ENCODE results near the gene PLA2R1. TPM values are rescaled to one million over a fixed set of nuclear protein-coding genes. Genes with fewer than 3 reads are reported as not detected.
A peak's percentile ranks its signal among the peaks of the same experiment; 100 is the strongest.

The PLA2R1 gene
- total RNA-seq, 4 donors from 2014 or later = 18.3 to 52.0 (median 34.1) TPM

GRCh38 chr2:160075171-160075570 lies 12.8 kb upstream of the PLA2R1 start:
- peak; percentile 75 to 90 for DNase-seq (ENCODE audit: low spot score in 2 of 2)
- TF ChIP-seq CTCF (IDR thresholded peaks at IDR 0.05) (no peak), POLR2A (IDR thresholded peaks at IDR 0.05) (no peak)
- 43 to 48% methylated on average over 5 of the region's 5 CpGs for WGBS, 2 donors
- intact Hi-C loops (cut with DNase I; ENCODE audit: low total_unique reads) = no loop called here
- no peak overlapping the region for H3K4me3 ChIP-seq (ENCODE audit: low read depth, poor library complexity, severe bottlenecking)

GRCh38 chr2:160073284-160073888 lies 11.0 kb upstream of the PLA2R1 start:
- WGBS, 2 donors = 47 to 90% methylated on average over 2 of the region's 2 CpGs
- DNase-seq (ENCODE audit: low spot score in 2 of 2) = no peak
- intact Hi-C loops (cut with DNase I; ENCODE audit: low total_unique reads) = no loop called here
- no peak for TF ChIP-seq CTCF (IDR thresholded peaks at IDR 0.05)
- TF ChIP-seq POLR2A (IDR thresholded peaks at IDR 0.05) = no peak
- H3K4me3 ChIP-seq (ENCODE audit: low read depth, poor library complexity, severe bottlenecking) = no peak overlapping the region

- 89 to 95% methylated on average over 2 of the region's 2 CpGs for whole genome bisulfite sequencing, 2 donors
- DNase-seq (ENCODE audit: low spot score in 2 of 2) = no peak
- TF ChIP-seq POLR2A (IDR thresholded peaks at IDR 0.05) = no peak
- no peak for TF ChIP-seq CTCF (IDR thresholded peaks at IDR 0.05)
- no peak overlapping the region for H3K4me3 ChIP-seq (ENCODE audit: low read depth, poor library complexity, severe bottlenecking)
- intact Hi-C loops (cut with DNase I; ENCODE audit: low total_unique reads) = no loop called here
Observed at GRCh38 chr2:160068906-160069305, 6.5 kb upstream of the PLA2R1 start.

- no peak overlapping the region for H3K4me3 ChIP-seq (ENCODE audit: low read depth, poor library complexity, severe bottlenecking)
- TF ChIP-seq CTCF (IDR thresholded peaks at IDR 0.05) (no peak), POLR2A (IDR thresholded peaks at IDR 0.05) (no peak)
- 89 to 95% methylated on average over 1 of the region's 1 CpG for WGBS, 2 donors
- intact Hi-C loops (cut with DNase I; ENCODE audit: low total_unique reads) = no loop called here
- no peak for DNase-seq (ENCODE audit: low spot score in 2 of 2)
Observed at GRCh38 chr2:160064916-160065315, 2.5 kb upstream of the PLA2R1 start.

- no peak for TF ChIP-seq CTCF (IDR thresholded peaks at IDR 0.05)
- no peak for TF ChIP-seq POLR2A (IDR thresholded peaks at IDR 0.05)
- no peak for DNase-seq (ENCODE audit: low spot score in 2 of 2)
- H3K4me3 ChIP-seq (ENCODE audit: low read depth, poor library complexity, severe bottlenecking) = no peak overlapping the region
- 58 to 68% methylated on average over 4 of the region's 4 CpGs for WGBS, 2 donors
- intact Hi-C loops (cut with DNase I; ENCODE audit: low total_unique reads) = no loop called here
Observed at GRCh38 chr2:160063879-160064612, 1.6 kb upstream of the PLA2R1 start.

Measured in lower leg skin (tissue), 4 donors.